H9 (cell line): ENCODE results near the gene ETV6. TPM values are rescaled to one million over a fixed set of nuclear protein-coding genes. Genes with fewer than 3 reads are reported as not detected.
A peak's percentile ranks its signal among the peaks of the same experiment; 100 is the strongest.

Experiments used
- DNase-seq: peaks from one replicate; pipeline ENCODE4 v3.0.0-alpha.2; 2017
- H2AFZ ChIP-seq: one replicate; pipeline ENCODE4 v1.6.1; 2013; ENCODE audit warnings: mild to moderate bottlenecking, low read length, control low read depth, moderate library complexity
- H2AK5ac ChIP-seq: 2 replicates; pipeline ENCODE4 v1.6.1; 2013; ENCODE audit warnings: low read length, control low read depth, mixed read lengths; ENCODE audit not compliant: insufficient read length
- H2BK120ac ChIP-seq: one replicate; pipeline ENCODE4 v1.6.1; 2013; ENCODE audit warnings: low read depth, mild to moderate bottlenecking, low read length, control low read depth, inconsistent platforms; ENCODE audit not compliant: poor library complexity, severe bottlenecking
- H2BK12ac ChIP-seq: 2 replicates; pipeline ENCODE4 v1.6.1; 2013; ENCODE audit warnings: low read length, control low read depth, mixed read lengths, low read depth; ENCODE audit not compliant: insufficient read length
- H2BK15ac ChIP-seq: 2 replicates; pipeline ENCODE4 v1.6.1; 2013; ENCODE audit warnings: low read depth, low read length, control low read depth
- H2BK20ac ChIP-seq: one replicate; pipeline ENCODE4 v1.6.1; 2013; ENCODE audit warnings: low read depth, mild to moderate bottlenecking, low read length, control low read depth, inconsistent platforms; ENCODE audit not compliant: poor library complexity, severe bottlenecking
- H2BK5ac ChIP-seq: 2 replicates; pipeline ENCODE4 v1.6.1; 2013; ENCODE audit warnings: low read length, control low read depth, mixed read lengths; ENCODE audit not compliant: insufficient read length
- H3K14ac ChIP-seq: 2 replicates; pipeline ENCODE4 v1.6.1; 2013; ENCODE audit warnings: low read length, control low read depth; ENCODE audit not compliant: insufficient read depth
- H3K18ac ChIP-seq: 2 replicates; pipeline ENCODE4 v1.6.1; 2013; ENCODE audit warnings: low read depth, mild to moderate bottlenecking, mixed read lengths, low read length, control low read depth; ENCODE audit not compliant: insufficient read length
- H3K23ac ChIP-seq: 2 replicates; pipeline ENCODE4 v1.6.1; 2013; ENCODE audit warnings: low read length, control low read depth, mixed read lengths, low read depth; ENCODE audit not compliant: insufficient read length
- H3K23me2 ChIP-seq: 2 replicates; pipeline ENCODE4 v1.6.1; 2013; ENCODE audit warnings: low read depth, mild to moderate bottlenecking, mixed read lengths, low read length, control low read depth; ENCODE audit not compliant: insufficient read length, poor library complexity, severe bottlenecking
- H3K27ac ChIP-seq: 2 replicates; pipeline ENCODE4 v1.5.1; 2013; ENCODE audit warnings: low read length, control low read depth, mixed read lengths, low read depth; ENCODE audit not compliant: insufficient read length
- H3K27me3 ChIP-seq: 2 replicates; pipeline ENCODE4 v1.6.1; 2013; ENCODE audit warnings: low read length, control low read depth, inconsistent platforms; ENCODE audit not compliant: insufficient read depth
- H3K4ac ChIP-seq: 2 replicates; pipeline ENCODE4 v1.6.1; 2013; ENCODE audit warnings: low read depth, mild to moderate bottlenecking, control low read depth, inconsistent platforms, low read length, moderate library complexity
- H3K4me1 ChIP-seq: 2 replicates; pipeline ENCODE4 v1.6.1; 2013; ENCODE audit warnings: low read length, control low read depth, inconsistent platforms; ENCODE audit not compliant: insufficient read depth
- H3K4me2 ChIP-seq: 2 replicates; pipeline ENCODE4 v1.6.1; 2013; ENCODE audit warnings: low read length, control low read depth, mixed read lengths; ENCODE audit not compliant: insufficient read length, insufficient read depth
- H3K56ac ChIP-seq: 2 replicates; pipeline ENCODE4 v1.6.1; 2013; ENCODE audit warnings: low read depth, mild to moderate bottlenecking, mixed read lengths, low read length, control low read depth; ENCODE audit not compliant: insufficient read length
- H3K79me1 ChIP-seq: 2 replicates; pipeline ENCODE4 v1.6.1; 2013; ENCODE audit warnings: low read depth, mild to moderate bottlenecking, moderate library complexity, low read length, control low read depth, inconsistent platforms; ENCODE audit not compliant: insufficient read depth, poor library complexity, severe bottlenecking
- H3K79me2 ChIP-seq: 2 replicates; pipeline ENCODE4 v1.6.1; 2013; ENCODE audit warnings: low read length, control low read depth, inconsistent platforms; ENCODE audit not compliant: insufficient read depth
- H3K9ac ChIP-seq: 2 replicates; pipeline ENCODE4 v1.6.1; 2013; ENCODE audit warnings: low read length, control low read depth, mixed read lengths; ENCODE audit not compliant: insufficient read length; ENCODE audit errors: extremely low read depth
- H3K9me3 ChIP-seq: one replicate; pipeline ENCODE4 v1.6.1; 2013; ENCODE audit warnings: low read depth, low read length, inconsistent platforms; ENCODE audit not compliant: control insufficient read depth
- H3T11ph ChIP-seq: one replicate; pipeline ENCODE4 v1.6.1; 2013; ENCODE audit warnings: mild to moderate bottlenecking, low read length, control low read depth, inconsistent platforms
- H4K20me1 ChIP-seq: one replicate; pipeline ENCODE4 v1.6.1; 2013; ENCODE audit not compliant: control insufficient read depth, insufficient read length, insufficient read depth
- H4K5ac ChIP-seq: 2 replicates; pipeline ENCODE4 v1.6.1; 2013; ENCODE audit warnings: low read depth, mild to moderate bottlenecking, mixed read lengths, low read length, control low read depth; ENCODE audit not compliant: insufficient read length
- H4K8ac ChIP-seq: replicated peaks from 2 replicates; pipeline ENCODE4 v1.6.1; 2013; ENCODE audit warnings: low read length, control low read depth, mixed read lengths, low read depth; ENCODE audit not compliant: insufficient read length
- H4K91ac ChIP-seq: 2 replicates; pipeline ENCODE4 v1.6.1; 2013; ENCODE audit warnings: low read depth, mild to moderate bottlenecking, moderate library complexity, mixed read lengths, low read length, control low read depth; ENCODE audit not compliant: insufficient read length
- H3K27ac Mint-ChIP-seq, 3 experiments: 2 replicates in 2 of 3; 3 replicates in 1 of 3; pipeline ENCODE4 v1.8.0; 2020 to 2021; ENCODE audit warnings: mixed read lengths in 3 of 3, mild to moderate bottlenecking in 1 of 3, moderate library complexity in 1 of 3
- H3K27me3 Mint-ChIP-seq: 2 replicates; pipeline ENCODE4 v1.8.0; 2021; ENCODE audit warnings: low read depth, mild to moderate bottlenecking, moderate library complexity, mixed read lengths
- H3K36me3 Mint-ChIP-seq, 3 experiments: 2 replicates in 2 of 3; 3 replicates in 1 of 3; pipeline ENCODE4 v1.8.0; 2020 to 2021; ENCODE audit warnings: low read depth in 3 of 3, mixed read lengths in 3 of 3; ENCODE audit not compliant: insufficient read depth in 1 of 3
- H3K4me1 Mint-ChIP-seq, 2 experiments: 2 replicates each; pipeline ENCODE4 v1.8.0; 2020; ENCODE audit warnings: mixed read lengths in 2 of 2
- H3K4me3 Mint-ChIP-seq, 2 experiments: 2 replicates in 1 of 2; 3 replicates in 1 of 2; pipeline ENCODE4 v1.8.0; 2020 to 2021; ENCODE audit warnings: mild to moderate bottlenecking in 2 of 2, mixed read lengths in 2 of 2, moderate library complexity in 1 of 2
- H3K9me3 Mint-ChIP-seq, 2 experiments: 2 replicates in 1 of 2; 3 replicates in 1 of 2; pipeline ENCODE4 v1.8.0; 2020; ENCODE audit warnings: mild to moderate bottlenecking in 2 of 2, mixed read lengths in 2 of 2, moderate library complexity in 1 of 2
- WGBS: extraction: QIAGEN DNeasy Blood & Tissue Kit; methylation state at CpG from one replicate; pipeline ENCODE4 v1.1.7; 2013; ENCODE audit warnings: missing lambda C conversion rate, low lambda C conversion rate, mixed read lengths; ENCODE audit not compliant: insufficient read length; ENCODE audit errors: extremely low coverage; 5-methylcytosine and 5-hydroxymethylcytosine counted together
- total RNA-seq: library from RNA; stranded (reverse); gene quantifications from 2 replicates; pipeline ENCODE4 v1.2.1, GENCODE V29; 2021
- TF ChIP-seq, protein P1 (sequence below): fragments of 200-600 bp; sonication (generic); conservative IDR thresholded peaks from 3 replicates; pipeline ENCODE4 v1.8.0; 2021; ENCODE audit warnings: antibody characterized with exemption, mild to moderate bottlenecking

ETV6 gene
- total RNA-seq, 1 experiment from 2014 or later = 28.7 TPM

DNA sequence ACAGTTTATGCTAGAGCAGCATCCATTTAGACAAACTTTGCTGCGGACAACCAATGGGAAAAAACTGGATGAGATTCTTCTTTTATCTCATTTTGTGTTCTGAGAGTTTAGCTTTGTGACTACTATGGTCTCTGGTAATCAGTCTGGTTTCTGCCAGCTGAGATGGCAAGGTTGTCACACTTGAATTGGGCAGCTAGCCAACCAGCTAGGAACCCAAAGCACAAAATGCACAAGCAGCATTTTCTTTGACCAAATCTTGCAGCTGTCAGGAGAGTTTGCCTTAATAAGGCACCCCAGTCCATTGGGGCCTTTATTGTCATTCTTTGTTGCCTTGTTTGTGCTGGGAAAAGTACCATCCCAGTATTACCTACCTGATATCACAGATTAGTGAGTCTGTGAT, 34.0 kb upstream of the ETV6 start:
- Histone ChIP-seq H3K56ac (no peak overlapping the region), H2BK5ac (no peak overlapping the region), H2BK15ac (no peak overlapping the region), H3K23me2 (no peaks in the 10 kb centered on the region), H4K20me1 (no peaks in the 10 kb centered on the region), H2BK120ac (no peak overlapping the region), H3K9ac (no peak overlapping the region), H4K8ac (no peak overlapping the region), H2BK20ac (no peak overlapping the region), H2AK5ac (no peak overlapping the region), H3K4ac (no peak overlapping the region), H4K91ac (no peak overlapping the region), H3K14ac (no peak overlapping the region), H3T11ph (no peak overlapping the region), H3K9me3 (no peaks in the 10 kb centered on the region), H3K4me2 (no peak overlapping the region), H2AFZ (no peak overlapping the region), H2BK12ac (no peak overlapping the region), H3K79me1 (no peaks in the 10 kb centered on the region), H3K4me1 (peaks cover 10% of the 10 kb centered on the region; the same call in 1 of the 2 replicates), H3K27ac (no peak overlapping the region), H3K79me2 (peaks cover 19% of the 10 kb centered on the region; the same call in 1 of the 2 replicates), H3K27me3 (no peaks in the 10 kb centered on the region), H3K18ac (no peak overlapping the region), H3K23ac (no peak overlapping the region), H4K5ac (no peak overlapping the region)
- Mint-ChIP-seq H3K27ac (peak overlapping the region; percentile 25 to 69 (median 35); a peak in 4 of 7 replicates), H3K27me3 (no peaks in the 10 kb centered on the region), H3K36me3 (peaks cover 0 to 12% (median 0%) of the 10 kb centered on the region in 3 experiments; a peak in 4 of 7 replicates), H3K4me3 (no peak overlapping the region), H3K4me1 (peaks cover 64 to 68% of the 10 kb centered on the region in 2 experiments), H3K9me3 (no peaks in the 10 kb centered on the region; a peak in 2 of 5 replicates)
- WGBS = no CpG with 5 or more reads among the region's 1 CpG
- TF ChIP-seq, protein P1, sequence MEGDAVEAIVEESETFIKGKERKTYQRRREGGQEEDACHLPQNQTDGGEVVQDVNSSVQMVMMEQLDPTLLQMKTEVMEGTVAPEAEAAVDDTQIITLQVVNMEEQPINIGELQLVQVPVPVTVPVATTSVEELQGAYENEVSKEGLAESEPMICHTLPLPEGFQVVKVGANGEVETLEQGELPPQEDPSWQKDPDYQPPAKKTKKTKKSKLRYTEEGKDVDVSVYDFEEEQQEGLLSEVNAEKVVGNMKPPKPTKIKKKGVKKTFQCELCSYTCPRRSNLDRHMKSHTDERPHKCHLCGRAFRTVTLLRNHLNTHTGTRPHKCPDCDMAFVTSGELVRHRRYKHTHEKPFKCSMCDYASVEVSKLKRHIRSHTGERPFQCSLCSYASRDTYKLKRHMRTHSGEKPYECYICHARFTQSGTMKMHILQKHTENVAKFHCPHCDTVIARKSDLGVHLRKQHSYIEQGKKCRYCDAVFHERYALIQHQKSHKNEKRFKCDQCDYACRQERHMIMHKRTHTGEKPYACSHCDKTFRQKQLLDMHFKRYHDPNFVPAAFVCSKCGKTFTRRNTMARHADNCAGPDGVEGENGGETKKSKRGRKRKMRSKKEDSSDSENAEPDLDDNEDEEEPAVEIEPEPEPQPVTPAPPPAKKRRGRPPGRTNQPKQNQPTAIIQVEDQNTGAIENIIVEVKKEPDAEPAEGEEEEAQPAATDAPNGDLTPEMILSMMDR = no peak
- no peak for DNase-seq
